Stimulated activated CD4-positive, alpha-beta T cell treated with anti-CD3 and anti-CD28 coated beads, TNF-alpha, amount 100 ng/mL, for 48 hours (primary cell): ENCODE measurements around the gene ZNF503.

Source experiments
- DNase-seq, 3 donors: peaks; one replicate each; pipeline ENCODE4 v3.0.0-alpha.2; 2020; ENCODE audit warnings: low read depth in 3 of 3

The ZNF503 gene

GRCh38 chr10:75401569-75402485 is at the start of gene ZNF503:
ZNF503 (minus strand) TSS chr10:75401764; CDS start chr10:75401419, 345 bp downstream.
- DNase-seq: peak in 2 of 3 donors; percentile 32 to 37

GRCh38 chr10:75450644-75451640 is 49.4 kb upstream of the ZNF503 start:
- no peak for DNase-seq

- DNase-seq: no peak
These were observed 48.5 kb upstream of the ZNF503 start for GRCh38 chr10:75450075-75450445.

GRCh38 chr10:75449382-75450074 is 48.0 kb upstream of the ZNF503 start:
- no peak for DNase-seq

- DNase-seq: no peak
These were observed 46.6 kb upstream of the ZNF503 start for GRCh38 chr10:75448166-75448565.

GRCh38 chr10:75446508-75446907 is 44.9 kb upstream of the ZNF503 start:
- DNase-seq: no peak

- DNase-seq: no peak
These were observed 43.3 kb upstream of the ZNF503 start for GRCh38 chr10:75444781-75445386.

GRCh38 chr10:75443362-75443761 is 41.8 kb upstream of the ZNF503 start:
- DNase-seq: no peak

- DNase-seq: no peak
These were observed 40.1 kb upstream of the ZNF503 start for GRCh38 chr10:75441682-75442081.

- DNase-seq: no peak
These were observed 39.6 kb upstream of the ZNF503 start for GRCh38 chr10:75441196-75441595.

GRCh38 chr10:75440271-75440793 is 38.8 kb upstream of the ZNF503 start:
- DNase-seq: no peak

GRCh38 chr10:75439811-75440210 is 38.2 kb upstream of the ZNF503 start:
- DNase-seq: no peak

GRCh38 chr10:75438275-75438674 is 36.7 kb upstream of the ZNF503 start:
- DNase-seq: no peak

GRCh38 chr10:75437693-75438092 is 36.1 kb upstream of the ZNF503 start:
- DNase-seq: no peak

- DNase-seq: no peak
These were observed 35.3 kb upstream of the ZNF503 start for GRCh38 chr10:75436896-75437295.

GRCh38 chr10:75435291-75435690 is 33.7 kb upstream of the ZNF503 start:
- no peak for DNase-seq

- DNase-seq: no peak
These were observed 32.7 kb upstream of the ZNF503 start for GRCh38 chr10:75434291-75434690.

- no peak for DNase-seq
These were observed 31.7 kb upstream of the ZNF503 start for GRCh38 chr10:75433216-75433615.

GRCh38 chr10:75432763-75433162 is 31.2 kb upstream of the ZNF503 start:
- no peak for DNase-seq

GRCh38 chr10:75432176-75432575 is 30.6 kb upstream of the ZNF503 start:
- DNase-seq: no peak
